Chondrocyte (in vitro differentiated cells): ENCODE measurements around the gene FAM76A. TPM values are rescaled to one million over a fixed set of nuclear protein-coding genes. Genes with fewer than 3 reads are reported as not detected.

ENCODE experiments used
- DNase-seq: peaks from one replicate; pipeline ENCODE4 v3.0.0; 2021; ENCODE audit warnings: mixed read lengths, low spot score
- H3K27ac Mint-ChIP-seq: one replicate; pipeline ENCODE4 v1.8.0; 2021; ENCODE audit warnings: mild to moderate bottlenecking, moderate library complexity, mixed read lengths; ENCODE audit not compliant: unreplicated experiment
- H3K27me3 Mint-ChIP-seq: 2 replicates; pipeline ENCODE4 v1.8.0; 2021; ENCODE audit warnings: low read depth, mixed read lengths
- H3K36me3 Mint-ChIP-seq: 2 replicates; pipeline ENCODE4 v1.8.0; 2021; ENCODE audit warnings: low read depth, mixed read lengths
- H3K4me1 Mint-ChIP-seq: 2 replicates; pipeline ENCODE4 v1.8.0; 2021; ENCODE audit warnings: low read depth, mild to moderate bottlenecking, mixed read lengths
- H3K4me3 Mint-ChIP-seq: one replicate; pipeline ENCODE4 v1.8.0; 2021; ENCODE audit warnings: mild to moderate bottlenecking, moderate library complexity, mixed read lengths; ENCODE audit not compliant: unreplicated experiment
- H3K9me3 Mint-ChIP-seq: 2 replicates; pipeline ENCODE4 v1.8.0; 2021; ENCODE audit warnings: low read depth, mixed read lengths
- CTCF ChIP-seq: fragments of 200-600 bp; sonication (generic); IDR thresholded peaks from 2 replicates; pipeline ENCODE4 v1.5.0; 2021; ENCODE audit warnings: antibody characterized with exemption, mild to moderate bottlenecking, moderate library complexity
- total RNA-seq: library from RNA; stranded (reverse); gene quantifications from 3 replicates; pipeline ENCODE4 v1.2.1, GENCODE V29; 2021

Gene FAM76A
- total RNA-seq, 1 donor from 2014 or later, result 13.6 TPM

GRCh38 chr1:27716262-27716895 lies 9.4 kb upstream of the FAM76A start:
- H3K9me3 Mint-ChIP-seq, result peaks cover 11% of the 10 kb centered on the region
- no peaks in the 10 kb centered on the region for H3K4me1 Mint-ChIP-seq
- peaks cover 6% of the 10 kb centered on the region for H3K36me3 Mint-ChIP-seq
- no peak overlapping the region for H3K4me3 Mint-ChIP-seq
- peaks cover 31% of the 10 kb centered on the region for H3K27me3 Mint-ChIP-seq
- H3K27ac Mint-ChIP-seq, result no peak overlapping the region
- TF ChIP-seq CTCF, result no peak
- DNase-seq, result no peak

GRCh38 chr1:27719286-27720251 lies 6.2 kb upstream of the FAM76A start:
- Mint-ChIP-seq H3K27ac (no peak overlapping the region), H3K4me3 (no peak overlapping the region), H3K9me3 (peaks cover 11% of the 10 kb centered on the region), H3K4me1 (peaks cover 1% of the 10 kb centered on the region), H3K36me3 (peaks cover 6% of the 10 kb centered on the region), H3K27me3 (peaks cover 28% of the 10 kb centered on the region)
- TF ChIP-seq CTCF, result peak; percentile 64
- no peak for DNase-seq

GRCh38 chr1:27724961-27725373 lies 794 bp upstream of the FAM76A start:
- H3K4me1 Mint-ChIP-seq, result peaks cover 22% of the 10 kb centered on the region
- no peak for TF ChIP-seq CTCF
- peak overlapping the region; percentile 77 for H3K4me3 Mint-ChIP-seq
- H3K27me3 Mint-ChIP-seq, result peaks cover 5% of the 10 kb centered on the region
- peaks cover 5% of the 10 kb centered on the region for H3K36me3 Mint-ChIP-seq
- peak overlapping the region; percentile 98 for H3K27ac Mint-ChIP-seq
- H3K9me3 Mint-ChIP-seq, result no peaks in the 10 kb centered on the region
- no peak for DNase-seq

GRCh38 chr1:27726173-27727044 lies 648 bp downstream of the FAM76A start:
- Mint-ChIP-seq H3K4me1 (peaks cover 22% of the 10 kb centered on the region), H3K27ac (peak overlapping the region; percentile 91), H3K4me3 (peak overlapping the region; percentile 80), H3K9me3 (no peaks in the 10 kb centered on the region), H3K27me3 (no peaks in the 10 kb centered on the region), H3K36me3 (peaks cover 7% of the 10 kb centered on the region)
- TF ChIP-seq CTCF, result no peak
- peak; percentile 90 for DNase-seq
